Brain microvascular endothelial cell (primary cell): ENCODE results near the gene KRT1.

ENCODE experiments used
- DNase-seq: peaks from one replicate; pipeline ENCODE4 v3.0.0-alpha.2; 2020
- H3K27ac ChIP-seq: fragments of 250-450 bp; sonication (Bioruptor Pico); 2 replicates; pipeline ENCODE4 v1.5.1; 2020; ENCODE audit warnings: mild to moderate bottlenecking, moderate library complexity
- H3K27me3 ChIP-seq: fragments of 250-450 bp; sonication (Bioruptor Pico); replicated peaks from 2 replicates; pipeline ENCODE4 v1.5.1; 2020; ENCODE audit warnings: mild to moderate bottlenecking
- H3K36me3 ChIP-seq: fragments of 250-450 bp; sonication (Bioruptor Pico); replicated peaks from 2 replicates; pipeline ENCODE4 v1.5.1; 2020; ENCODE audit warnings: mild to moderate bottlenecking
- H3K4me3 ChIP-seq: 2 replicates; pipeline ENCODE4 v1.5.1; 2011; ENCODE audit warnings: low read depth, mild to moderate bottlenecking, control low read depth, low read length, moderate library complexity
- in situ Hi-C: cut with HindIII; loops from 2 replicates; pipeline ENCODE4 v1.10.0; 2017; ENCODE audit warnings: low sequenced_read_pairs, low pct_ligation_motif_present
- TF ChIP-seq, protein P1 (sequence below): IDR thresholded peaks from 2 replicates; pipeline ENCODE4 v1.5.1; 2011; ENCODE audit warnings: low read depth, mild to moderate bottlenecking, moderate library complexity, low read length, control low read depth, inconsistent platforms; ENCODE audit errors: missing control alignments

Gene KRT1

DNA sequence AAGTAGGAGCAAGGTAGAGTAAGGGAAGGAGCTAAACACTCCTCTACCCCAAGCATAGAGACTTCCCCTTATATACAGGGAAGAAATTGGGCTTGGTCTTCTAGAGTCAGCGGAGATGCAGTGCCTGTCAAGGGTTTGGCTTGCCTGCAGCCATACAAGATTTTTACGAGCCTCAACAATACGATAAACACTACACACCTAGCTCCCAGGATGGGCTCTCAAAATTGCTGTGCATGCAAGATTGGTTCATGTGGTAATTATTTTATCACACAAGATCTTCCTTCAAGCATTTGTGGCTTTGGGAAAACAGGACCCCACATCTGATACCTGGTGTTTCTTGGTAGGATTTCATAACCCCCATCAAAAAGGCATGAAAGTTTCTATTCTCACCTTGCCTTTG is at the start of gene KRT1:
TSS of gene KRT1 (minus strand) at position 45 of the 400 bp plus-strand sequence. CDS start 59 bp downstream, outside the sequence.
- TF ChIP-seq, protein P1, sequence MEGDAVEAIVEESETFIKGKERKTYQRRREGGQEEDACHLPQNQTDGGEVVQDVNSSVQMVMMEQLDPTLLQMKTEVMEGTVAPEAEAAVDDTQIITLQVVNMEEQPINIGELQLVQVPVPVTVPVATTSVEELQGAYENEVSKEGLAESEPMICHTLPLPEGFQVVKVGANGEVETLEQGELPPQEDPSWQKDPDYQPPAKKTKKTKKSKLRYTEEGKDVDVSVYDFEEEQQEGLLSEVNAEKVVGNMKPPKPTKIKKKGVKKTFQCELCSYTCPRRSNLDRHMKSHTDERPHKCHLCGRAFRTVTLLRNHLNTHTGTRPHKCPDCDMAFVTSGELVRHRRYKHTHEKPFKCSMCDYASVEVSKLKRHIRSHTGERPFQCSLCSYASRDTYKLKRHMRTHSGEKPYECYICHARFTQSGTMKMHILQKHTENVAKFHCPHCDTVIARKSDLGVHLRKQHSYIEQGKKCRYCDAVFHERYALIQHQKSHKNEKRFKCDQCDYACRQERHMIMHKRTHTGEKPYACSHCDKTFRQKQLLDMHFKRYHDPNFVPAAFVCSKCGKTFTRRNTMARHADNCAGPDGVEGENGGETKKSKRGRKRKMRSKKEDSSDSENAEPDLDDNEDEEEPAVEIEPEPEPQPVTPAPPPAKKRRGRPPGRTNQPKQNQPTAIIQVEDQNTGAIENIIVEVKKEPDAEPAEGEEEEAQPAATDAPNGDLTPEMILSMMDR, result no peak
- Histone ChIP-seq H3K4me3 (no peak within 1 kb of the TSS), H3K27me3 (no peaks in the 10 kb centered on the region), H3K36me3 (no peaks in the 10 kb centered on the region), H3K27ac (no peak within 1 kb of the TSS)
- DNase-seq, result no peak
- in situ Hi-C loops, result no loop called here

DNA sequence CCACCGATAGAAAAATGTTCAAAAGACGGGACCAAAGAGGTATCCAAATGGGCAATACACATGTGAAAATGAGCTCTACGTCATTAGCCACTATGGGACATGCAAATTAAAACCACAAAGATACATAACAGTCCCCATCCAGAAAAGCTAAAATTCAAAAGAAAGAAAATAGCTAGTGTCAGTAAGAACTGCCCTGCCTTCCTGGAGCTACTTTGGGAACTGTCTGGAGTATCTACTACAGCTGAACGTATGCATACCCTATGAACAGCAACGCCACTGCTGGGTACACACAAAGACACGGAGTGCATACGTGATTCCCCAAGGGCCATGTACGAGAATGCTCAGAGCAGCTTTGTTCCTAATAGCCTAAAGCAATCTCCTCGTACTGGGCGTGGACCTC is 48.9 kb upstream of the KRT1 start:
- DNase-seq, result no peak
- H3K27ac ChIP-seq, result no peak overlapping the region
- TF ChIP-seq, protein P1, result no peak
- in situ Hi-C loops, result no loop called here
- no peak overlapping the region for H3K4me3 ChIP-seq
- no peaks in the 10 kb centered on the region for H3K36me3 ChIP-seq
- H3K27me3 ChIP-seq, result no peaks in the 10 kb centered on the region

DNA sequence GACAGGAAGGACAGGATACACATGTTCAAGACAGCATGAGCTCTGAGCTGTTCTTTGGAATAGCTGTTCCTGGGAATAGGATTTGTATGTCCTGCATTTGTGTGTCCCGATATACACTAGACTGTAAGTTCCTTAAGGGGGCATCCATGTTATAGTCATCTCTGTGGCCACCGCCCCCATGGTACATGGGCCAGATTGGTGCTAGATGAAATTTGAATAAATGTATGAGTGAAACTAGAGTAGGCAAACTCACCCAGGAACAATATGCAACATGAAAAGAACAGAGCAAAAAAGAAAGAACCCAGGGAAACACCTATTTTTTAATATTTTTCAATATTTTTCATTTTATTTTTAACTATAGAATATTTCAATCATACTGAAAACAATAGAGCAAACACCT is 48.2 kb upstream of the KRT1 start:
- Histone ChIP-seq H3K36me3 (no peaks in the 10 kb centered on the region), H3K4me3 (no peak overlapping the region), H3K27ac (no peak overlapping the region), H3K27me3 (no peaks in the 10 kb centered on the region)
- DNase-seq, result no peak
- TF ChIP-seq, protein P1, result no peak
- in situ Hi-C loops, result no loop called here

DNA sequence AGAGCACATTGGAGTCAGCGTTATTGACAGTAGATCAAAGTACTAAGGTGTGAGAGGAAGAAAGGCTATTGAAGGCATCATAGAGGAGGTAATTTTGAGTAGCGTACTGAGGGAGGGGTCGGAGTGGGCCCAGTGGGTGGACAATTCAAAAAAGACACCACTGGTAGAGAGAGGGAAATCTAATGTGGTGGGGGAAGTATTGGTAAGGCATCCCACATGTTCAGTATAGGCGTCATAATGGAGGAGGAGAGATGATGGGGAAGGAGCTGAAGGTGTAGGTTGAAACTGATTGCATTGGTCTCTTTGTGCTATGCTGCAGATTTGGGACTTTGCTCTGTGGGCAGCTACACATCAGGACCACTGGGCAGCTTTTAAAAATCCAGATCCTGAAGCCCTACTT is 46.8 kb upstream of the KRT1 start:
- Histone ChIP-seq H3K27ac (no peak overlapping the region), H3K4me3 (no peak overlapping the region), H3K27me3 (no peaks in the 10 kb centered on the region), H3K36me3 (no peaks in the 10 kb centered on the region)
- TF ChIP-seq, protein P1, result no peak
- in situ Hi-C loops, result no loop called here
- no peak for DNase-seq

DNA sequence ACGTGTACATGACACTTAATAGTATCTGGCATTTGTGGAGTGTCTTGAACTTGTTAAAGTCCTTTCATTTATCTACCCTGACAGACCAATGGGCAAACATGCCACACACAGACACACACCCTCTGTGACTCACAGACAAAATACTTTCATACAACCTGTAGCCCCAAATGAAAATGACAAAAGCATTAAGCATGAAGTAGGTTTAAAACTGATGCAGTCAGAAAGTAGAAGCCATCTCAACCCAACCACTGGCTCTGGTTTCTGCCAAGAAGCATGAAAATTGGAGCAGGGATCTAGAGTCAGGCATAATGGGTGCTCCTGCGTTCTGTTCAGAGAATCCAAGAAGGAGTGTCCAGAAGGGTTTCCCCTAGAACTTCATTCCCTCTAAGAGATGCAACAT is 46.2 kb upstream of the KRT1 start:
- TF ChIP-seq, protein P1, result no peak
- no peak overlapping the region for H3K4me3 ChIP-seq
- no peak overlapping the region for H3K27ac ChIP-seq
- no peaks in the 10 kb centered on the region for H3K36me3 ChIP-seq
- in situ Hi-C loops, result no loop called here
- H3K27me3 ChIP-seq, result no peaks in the 10 kb centered on the region
- DNase-seq, result no peak

DNA sequence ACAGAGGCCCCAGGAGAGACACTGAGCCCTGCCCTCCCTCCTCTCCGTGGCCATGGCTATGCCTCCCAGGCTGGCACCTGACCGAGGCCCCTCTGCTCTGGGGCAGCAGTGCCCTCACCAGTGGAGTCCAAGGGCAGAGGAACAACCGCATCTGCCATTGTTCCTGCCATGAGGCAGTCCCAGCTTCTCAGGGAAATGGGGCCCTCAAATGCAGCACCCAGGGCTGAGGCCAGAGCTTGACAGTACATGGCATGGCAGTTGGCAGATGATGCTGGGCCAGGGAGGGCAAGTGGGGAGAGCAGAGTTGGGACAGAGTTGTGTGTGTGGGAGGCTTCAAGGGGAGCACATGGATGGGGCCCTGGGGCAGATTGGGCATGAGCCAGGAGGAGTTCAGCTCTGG is 44.2 kb upstream of the KRT1 start:
- Histone ChIP-seq H3K36me3 (no peaks in the 10 kb centered on the region), H3K27me3 (no peaks in the 10 kb centered on the region), H3K4me3 (no peak overlapping the region), H3K27ac (no peak overlapping the region)
- no peak for DNase-seq
- in situ Hi-C loops, result no loop called here
- TF ChIP-seq, protein P1, result no peak
